NCI-H1694 (cell line): ENCODE results near the gene PLEK2.

ENCODE experiments used
- DNase-seq: peaks from one replicate; lab custom pipeline; 2025; lab: John Stamatoyannopoulos, UW

The PLEK2 gene

DNA sequence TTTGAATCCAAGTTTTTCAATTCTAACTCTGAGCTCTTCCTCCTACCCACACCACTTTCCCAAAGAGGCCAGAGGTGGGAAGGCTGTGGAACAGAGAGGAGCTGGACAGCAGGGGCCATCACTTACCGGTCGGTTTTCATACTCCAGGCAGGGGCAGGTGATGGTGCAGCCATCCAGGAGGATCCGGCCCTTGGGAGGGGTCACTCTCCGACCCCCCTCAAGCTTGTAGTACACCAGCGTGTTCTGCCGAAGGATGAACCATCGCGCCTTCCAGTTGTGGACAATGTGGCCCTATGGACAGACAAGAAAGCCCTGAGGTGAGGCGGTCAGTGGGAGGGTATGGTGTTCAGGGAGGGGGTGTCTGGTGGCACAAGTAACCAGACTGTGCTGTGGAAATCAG lies 14.4 kb downstream of the PLEK2 start:
- DNase-seq = no peak

DNA sequence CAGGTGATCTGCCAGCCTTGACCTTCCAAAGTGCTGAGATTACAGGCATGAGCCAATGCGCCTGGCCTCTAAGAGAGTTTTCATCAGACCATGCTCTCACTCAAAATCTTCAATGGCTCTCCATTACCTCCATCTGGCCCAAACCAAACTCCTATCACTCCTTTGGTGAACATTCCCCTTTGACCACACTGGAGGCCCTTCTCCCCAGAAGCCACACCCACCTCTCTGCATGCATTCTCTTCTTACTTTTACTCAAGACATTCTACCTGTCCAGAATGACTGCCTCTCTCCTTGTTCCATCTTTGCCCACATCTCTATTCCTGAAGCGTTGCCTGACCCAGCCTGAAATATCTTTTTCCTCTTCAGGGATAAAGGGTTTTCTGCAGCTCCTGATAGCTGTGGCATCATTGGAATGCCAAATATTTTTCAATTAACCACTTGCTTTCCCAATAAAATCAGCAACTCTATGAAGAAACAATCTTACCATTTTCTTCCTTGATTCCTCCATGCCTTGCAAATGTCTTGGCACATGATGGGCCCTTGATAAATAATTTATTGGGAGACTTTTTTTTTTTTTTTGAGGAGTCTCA lies 15.5 kb downstream of the PLEK2 start:
- DNase-seq = no peak

- no peak for DNase-seq
Observed at GRCh38 chr14:67395876-67396189, 16.1 kb downstream of the PLEK2 start.

- no peak for DNase-seq
Observed at GRCh38 chr14:67395086-67395875, 16.7 kb downstream of the PLEK2 start.

- no peak for DNase-seq
Observed at GRCh38 chr14:67393689-67394088, 18.3 kb downstream of the PLEK2 start.

GRCh38 chr14:67392800-67393199 lies 19.2 kb downstream of the PLEK2 start:
- no peak for DNase-seq

DNA sequence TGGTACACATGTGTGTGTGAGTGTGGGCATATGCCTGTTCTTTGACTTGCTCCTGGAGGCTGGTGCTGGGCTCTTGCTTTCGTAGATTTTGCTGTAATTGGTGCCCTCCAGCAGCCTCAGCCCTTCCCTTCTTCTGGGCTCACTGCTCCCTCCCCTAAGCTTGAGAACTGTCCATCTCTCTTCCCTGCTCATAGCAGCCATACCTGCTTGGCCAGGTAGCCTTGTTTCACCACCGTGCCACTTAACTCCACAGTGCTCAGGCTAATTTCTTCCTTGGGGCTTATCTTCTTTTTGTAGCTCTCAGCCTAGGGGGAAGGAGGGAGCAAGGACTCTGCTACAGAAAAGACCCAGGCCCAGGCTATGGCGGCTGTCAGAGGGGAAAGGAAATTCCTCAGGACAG lies 19.8 kb downstream of the PLEK2 start:
- DNase-seq = no peak

DNA sequence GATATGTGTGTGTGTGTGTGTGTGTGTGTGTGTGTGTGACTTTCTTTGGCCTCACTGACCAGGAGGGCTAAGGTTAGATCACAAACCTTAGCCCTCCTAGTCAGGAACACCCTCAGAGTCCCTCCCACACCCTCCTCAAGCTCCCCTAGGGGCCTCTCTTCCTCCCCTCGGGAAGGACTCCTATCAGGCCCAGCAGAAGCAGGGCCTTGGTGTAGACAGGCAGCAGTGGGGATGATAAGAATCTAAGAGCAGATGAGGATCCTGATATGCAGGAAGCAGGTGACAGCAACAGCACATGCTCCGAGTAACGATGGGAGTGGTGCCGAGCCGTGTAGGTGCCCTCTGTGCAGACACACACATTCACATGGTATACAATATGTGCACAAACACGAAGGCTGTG lies 20.7 kb downstream of the PLEK2 start:
- DNase-seq = no peak

DNA sequence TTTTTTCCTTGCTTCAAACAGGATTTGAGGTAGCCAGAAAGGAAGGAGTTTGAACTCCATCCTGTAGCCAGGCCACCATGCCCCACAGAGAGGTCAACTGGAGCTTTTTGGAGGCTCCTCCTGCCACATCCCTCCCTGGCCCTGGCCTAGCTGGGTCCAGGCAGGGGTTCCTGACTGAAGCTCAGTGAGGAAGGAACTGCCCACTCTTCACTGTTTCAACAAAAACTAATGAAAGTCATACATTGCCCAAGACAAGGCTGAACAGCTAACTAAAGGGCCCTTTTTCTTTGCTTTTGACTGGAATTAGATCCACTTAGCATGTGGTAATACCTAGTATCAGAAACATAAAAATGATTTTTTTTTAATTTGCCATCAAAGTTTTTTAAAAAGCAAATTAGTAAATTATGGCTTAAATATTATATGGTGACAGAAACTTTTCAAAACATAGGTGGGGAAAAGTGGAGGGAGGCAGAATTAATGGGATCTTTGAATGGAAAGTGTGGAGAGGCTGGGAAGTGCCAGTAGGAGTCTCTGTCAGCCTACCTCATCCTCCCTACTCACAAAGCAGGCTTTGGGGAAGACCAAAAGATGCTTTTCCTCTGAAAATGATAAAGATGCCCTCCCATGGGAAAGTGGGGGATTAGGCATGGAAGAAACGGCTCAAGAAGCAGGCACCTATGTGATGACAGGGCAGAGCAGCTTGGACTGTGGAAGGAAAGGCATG lies 22.0 kb downstream of the PLEK2 start:
- no peak for DNase-seq

- no peak for DNase-seq
Observed at GRCh38 chr14:67389275-67389674, 22.7 kb downstream of the PLEK2 start.

GRCh38 chr14:67387195-67387594 lies 24.8 kb downstream of the PLEK2 start:
- no peak for DNase-seq

DNA sequence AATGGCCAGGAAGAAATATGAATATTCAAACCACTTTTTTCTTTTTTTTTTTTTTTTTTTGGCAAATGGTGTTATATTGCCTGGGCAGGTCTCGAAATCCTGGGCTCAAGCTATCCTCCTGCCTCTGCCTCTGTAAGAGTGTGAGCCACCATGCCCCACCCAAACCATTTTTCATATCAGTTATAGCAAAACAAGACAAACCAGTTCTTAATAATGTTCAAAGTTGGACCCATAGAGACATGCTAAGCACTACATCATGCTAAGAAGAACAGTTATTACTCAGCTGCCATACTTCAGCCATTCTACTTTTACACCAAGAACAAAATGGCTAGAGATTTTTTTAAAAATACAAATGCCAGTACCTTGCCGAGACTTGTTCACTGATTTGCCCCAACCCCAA lies 26.3 kb downstream of the PLEK2 start:
- no peak for DNase-seq

GRCh38 chr14:67385120-67385519 lies 26.8 kb downstream of the PLEK2 start:
- DNase-seq = no peak

- no peak for DNase-seq
Observed at GRCh38 chr14:67377916-67378315, 34.0 kb downstream of the PLEK2 start.

DNA sequence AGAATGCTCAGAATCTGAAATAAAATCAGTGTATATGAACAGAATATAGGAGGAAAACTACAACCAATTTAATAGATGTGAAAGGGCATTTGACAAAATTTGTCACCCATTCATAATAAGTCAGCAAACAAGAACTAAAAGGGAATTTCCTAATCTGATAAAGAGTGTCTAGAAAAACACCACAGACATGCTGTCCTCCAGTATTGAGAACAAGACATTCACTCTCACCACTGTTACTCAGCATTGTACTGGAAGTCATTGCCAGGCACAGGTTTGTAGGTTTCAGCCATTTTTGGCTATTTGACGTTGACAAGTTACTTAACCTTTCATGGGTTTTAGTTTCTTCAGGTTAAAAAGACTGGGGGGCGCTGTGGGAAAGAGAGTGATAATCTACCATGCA lies 38.6 kb downstream of the PLEK2 start:
- DNase-seq = no peak

GRCh38 chr14:67372833-67373232 lies 39.1 kb downstream of the PLEK2 start:
- DNase-seq = no peak

- no peak for DNase-seq
Observed at GRCh38 chr14:67371247-67372148, 40.5 kb downstream of the PLEK2 start.

GRCh38 chr14:67370830-67371229 lies 41.1 kb downstream of the PLEK2 start:
- no peak for DNase-seq

DNA sequence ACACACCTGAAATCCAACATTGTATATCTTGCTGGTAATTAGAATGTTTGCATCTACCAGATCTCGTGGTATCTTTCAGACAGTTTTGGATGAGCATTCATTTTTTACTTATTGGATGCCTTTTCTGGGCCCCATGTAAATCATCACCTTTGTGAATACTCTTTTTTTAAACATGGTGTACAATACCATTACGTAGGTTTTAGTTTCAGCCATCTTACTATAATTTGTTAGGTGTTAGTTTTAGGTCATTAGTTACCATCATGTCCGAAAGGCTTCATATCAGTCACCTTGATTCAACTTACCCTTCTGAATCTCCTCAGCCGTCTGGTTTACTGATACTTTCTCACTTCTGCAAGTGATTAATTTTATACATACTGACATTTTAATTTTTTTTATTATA lies 46.5 kb downstream of the PLEK2 start:
- DNase-seq = no peak

- no peak for DNase-seq
Observed at GRCh38 chr14:67360470-67361206, 51.3 kb downstream of the PLEK2 start.

- peak; percentile 99 for DNase-seq
Observed at GRCh38 chr14:67359775-67360469, 52.0 kb downstream of the PLEK2 start, which contains the start of the genes ATP6V1D and EIF2S1. ATP6V1D (minus strand) TSS chr14:67359804; CDS start chr14:67359698, 106 bp downstream. EIF2S1 (plus strand) TSS chr14:67360328; CDS start chr14:67364768, 4,440 bp downstream.
